GM23338 (cell line): ENCODE measurements around the gene TENT4B. TPM values are rescaled to one million over a fixed set of nuclear protein-coding genes. Genes with fewer than 3 reads are reported as not detected.

Source experiments
- ATAC-seq: fragments of 200-7000 bp; cut with Tn5 transposase; 3 replicates; pipeline ENCODE4 v1.9.1; 2020
- DNase-seq: peaks from one replicate; pipeline ENCODE4 v3.0.0-alpha.2; 2015; ENCODE audit warnings: low spot score
- H2AFZ ChIP-seq: fragments of 200-600 bp; sonication (generic); 2 replicates; pipeline ENCODE4 v1.8.0; 2016; ENCODE audit warnings: antibody characterized with exemption, mild to moderate bottlenecking, moderate library complexity
- H3F3A ChIP-seq: fragments of 200-600 bp; sonication (generic); replicated peaks from 2 replicates; pipeline ENCODE4 v1.8.0; 2017; ENCODE audit warnings: antibody characterized with exemption, mixed run types, low read depth
- H3K27ac ChIP-seq: fragments of 200-600 bp; sonication (generic); 2 replicates; pipeline ENCODE4 v1.6.1; 2016; ENCODE audit warnings: low read depth
- H3K27me3 ChIP-seq: fragments of 200-600 bp; sonication (generic); 2 replicates; pipeline ENCODE4 v1.8.0; 2016; ENCODE audit warnings: mild to moderate bottlenecking, mixed run types, moderate library complexity; ENCODE audit not compliant: insufficient read depth
- H3K36me3 ChIP-seq: fragments of 200-600 bp; sonication (generic); 2 replicates; pipeline ENCODE4 v1.8.0; 2016; ENCODE audit warnings: mild to moderate bottlenecking; ENCODE audit not compliant: insufficient read depth
- H3K4me1 ChIP-seq: fragments of 200-600 bp; sonication (generic); 2 replicates; pipeline ENCODE4 v1.8.0; 2016; ENCODE audit warnings: mild to moderate bottlenecking, moderate library complexity; ENCODE audit not compliant: insufficient read depth
- H3K4me2 ChIP-seq: fragments of 200-600 bp; sonication (generic); 2 replicates; pipeline ENCODE4 v1.7.1; 2017; ENCODE audit warnings: mixed run types
- H3K4me3 ChIP-seq: fragments of 200-600 bp; sonication (generic); 2 replicates; pipeline ENCODE4 v1.6.1; 2016; ENCODE audit warnings: mixed run types
- H3K79me2 ChIP-seq: fragments of 200-600 bp; sonication (generic); replicated peaks from 2 replicates; pipeline ENCODE4 v1.8.0; 2017; ENCODE audit warnings: mild to moderate bottlenecking; ENCODE audit not compliant: insufficient read depth
- H3K9me2 ChIP-seq: fragments of 200-600 bp; sonication (generic); 2 replicates; pipeline ENCODE4 v1.8.0; 2017; ENCODE audit not compliant: insufficient read depth
- H4K20me1 ChIP-seq: fragments of 200-600 bp; sonication (generic); replicated peaks from 2 replicates; pipeline ENCODE4 v1.8.0; 2017; ENCODE audit warnings: mild to moderate bottlenecking; ENCODE audit not compliant: insufficient read depth
- H3K27ac Mint-ChIP-seq: 2 replicates; pipeline ENCODE4 v1.8.0; 2020; ENCODE audit warnings: inconsistent platforms, mild to moderate bottlenecking, moderate library complexity, mixed read lengths
- H3K27me3 Mint-ChIP-seq: 3 replicates; pipeline ENCODE4 v1.8.0; 2022; ENCODE audit warnings: low read depth, mild to moderate bottlenecking, moderate library complexity, mixed read lengths, inconsistent platforms; ENCODE audit not compliant: insufficient read depth, poor library complexity
- H3K36me3 Mint-ChIP-seq: 3 replicates; pipeline ENCODE4 v1.8.0; 2021; ENCODE audit warnings: low read depth, mild to moderate bottlenecking, inconsistent platforms, moderate library complexity, mixed read lengths
- H3K4me1 Mint-ChIP-seq: 3 replicates; pipeline ENCODE4 v1.8.0; 2020; ENCODE audit warnings: mild to moderate bottlenecking, inconsistent platforms, mixed read lengths
- H3K4me3 Mint-ChIP-seq: 3 replicates; pipeline ENCODE4 v1.8.0; 2021; ENCODE audit warnings: moderate library complexity, mild to moderate bottlenecking, inconsistent platforms, mixed read lengths
- H3K9me3 Mint-ChIP-seq: 3 replicates; pipeline ENCODE4 v1.8.0; 2020; ENCODE audit warnings: moderate library complexity, mild to moderate bottlenecking, inconsistent platforms, mixed read lengths
- CREB1 ChIP-seq: fragments of 250-450 bp; sonication (Bioruptor Pico); IDR thresholded peaks from 2 replicates; pipeline ENCODE4 v1.5.0; 2020; ENCODE audit warnings: low read depth, mild to moderate bottlenecking, moderate library complexity
- CTCF ChIP-seq, 2 experiments: fragments of 200-600 bp in 1 of 2; sonication (generic) in 1 of 2; conservative IDR thresholded peaks; 2 replicates each; pipeline versions ENCODE4 v1.5.1 to v1.6.1; 2016 to 2017; ENCODE audit warnings: antibody characterized with exemption in 2 of 2, low read depth in 2 of 2, mild to moderate bottlenecking in 2 of 2, moderate library complexity in 1 of 2
- ETS1 ChIP-seq: IDR thresholded peaks from 2 replicates; pipeline ENCODE4 v1.6.1; 2016; ENCODE audit warnings: antibody characterized with exemption
- EZH2 ChIP-seq: fragments of 200-600 bp; sonication (generic); IDR thresholded peaks from one replicate; pipeline ENCODE4 v1.8.0; 2017; ENCODE audit warnings: antibody characterized with exemption, mild to moderate bottlenecking, low read depth; ENCODE audit not compliant: unreplicated experiment
- EZH2phosphoT487 ChIP-seq: fragments of 200-600 bp; sonication (generic); IDR thresholded peaks from one replicate; pipeline ENCODE4 v1.8.1; 2018; ENCODE audit warnings: antibody characterized with exemption; ENCODE audit not compliant: unreplicated experiment
- JUNB ChIP-seq: IDR thresholded peaks from one replicate; pipeline ENCODE4 v1.6.1; 2016; ENCODE audit warnings: antibody characterized with exemption; ENCODE audit not compliant: unreplicated experiment
- NANOG ChIP-seq: IDR thresholded peaks from 2 replicates; pipeline ENCODE4 v1.6.1; 2016; ENCODE audit warnings: antibody characterized with exemption, borderline replicate concordance
- POLR2AphosphoS5 ChIP-seq: IDR thresholded peaks from 2 replicates; pipeline ENCODE4 v1.6.1; 2016; ENCODE audit warnings: antibody characterized with exemption, low read depth
- REST ChIP-seq: IDR thresholded peaks from one replicate; pipeline ENCODE4 v1.6.1; 2018; ENCODE audit warnings: antibody characterized with exemption; ENCODE audit not compliant: unreplicated experiment
- STAT1 ChIP-seq: IDR thresholded peaks from one replicate; pipeline ENCODE4 v1.6.1; 2016; ENCODE audit warnings: antibody characterized with exemption; ENCODE audit not compliant: unreplicated experiment
- ZNF114 ChIP-seq: fragments of 250-450 bp; sonication (Bioruptor Pico); IDR thresholded peaks from 2 replicates; pipeline ENCODE4 v1.5.0; 2020; ENCODE audit warnings: mild to moderate bottlenecking, moderate library complexity
- ZNF331 ChIP-seq: fragments of 250-450 bp; sonication (Bioruptor Pico); IDR thresholded peaks from 2 replicates; pipeline ENCODE4 v1.5.0; 2020; ENCODE audit warnings: low read depth, mild to moderate bottlenecking, moderate library complexity
- ZNF462 ChIP-seq: fragments of 250-450 bp; sonication (Bioruptor Pico); IDR thresholded peaks from 2 replicates; pipeline ENCODE4 v1.5.0; 2020; ENCODE audit warnings: mild to moderate bottlenecking, moderate library complexity
- polyA plus RNA-seq: library from polyadenylated mRNA; unstranded; fragments of >200 nt; fragmentation: Nextera tagmentation; extraction: Ambion mirVana; gene quantifications from 2 replicates; pipeline ENCODE4 v1.2.1, GENCODE V29; 2016
- total RNA-seq: library from RNA; depleted of rRNA; stranded (reverse); fragments of >200 nt; shearing (Covaris generic); gene quantifications from 2 replicates; pipeline ENCODE4 v1.2.3, GENCODE V29; 2014

TENT4B gene
- total and polyA plus RNA-seq, 2 experiments from 2014 or later = 17.6 to 21.3 TPM

- H4K20me1 ChIP-seq = no peaks in the 10 kb centered on the region
- no peak overlapping the region for H2AFZ ChIP-seq
- no peaks in the 10 kb centered on the region for H3K36me3 ChIP-seq
- Mint-ChIP-seq H3K36me3 (peaks cover 7% of the 10 kb centered on the region; the same call in 1 of the 3 replicates), H3K27me3 (peaks cover 2% of the 10 kb centered on the region), H3K9me3 (peaks cover 7% of the 10 kb centered on the region), H3K27ac (no peak overlapping the region), H3K4me3 (no peak overlapping the region), H3K4me1 (peaks cover 7% of the 10 kb centered on the region; the same call in 2 of the 3 replicates)
- DNase-seq (no peak), ATAC-seq (no peak)
- H3K27me3 ChIP-seq = no peaks in the 10 kb centered on the region
- no peak overlapping the region for H3K4me2 ChIP-seq
- no peak overlapping the region for H3K27ac ChIP-seq
- TF ChIP-seq CREB1 (CRISPR knock-in tag) (no peak), ETS1 (no peak), EZH2phosphoT487 (no peak), REST (no peak), ZNF462 (no peak), POLR2AphosphoS5 (no peak), JUNB (no peak), ZNF331 (CRISPR knock-in tag) (no peak), CTCF (conservative IDR thresholded peaks at IDR 0.05; ENCODE audit: low read depth in 2 of 2) (no peak), ZNF114 (CRISPR knock-in tag) (no peak), STAT1 (no peak), EZH2 (no peak), NANOG (no peak)
- no peaks in the 10 kb centered on the region for H3K9me2 ChIP-seq
- no peaks in the 10 kb centered on the region for H3F3A ChIP-seq
- H3K4me1 ChIP-seq = peaks cover 8% of the 10 kb centered on the region; the same call in 1 of the 2 replicates
- no peaks in the 10 kb centered on the region for H3K79me2 ChIP-seq
- no peak overlapping the region for H3K4me3 ChIP-seq
These were observed 85.2 kb downstream of the TENT4B start for GRCh38 chr16:50238314-50238713.
